NCI-H2107 treated with DMSO at 0.1 percent for 48 hours (cell line): ENCODE results near the gene MAML3.

Source experiments
- DNase-seq: peaks from one replicate; lab custom pipeline; 2025; ENCODE audit not compliant: unreplicated experiment; lab: John Stamatoyannopoulos, UW

Gene MAML3

DNA sequence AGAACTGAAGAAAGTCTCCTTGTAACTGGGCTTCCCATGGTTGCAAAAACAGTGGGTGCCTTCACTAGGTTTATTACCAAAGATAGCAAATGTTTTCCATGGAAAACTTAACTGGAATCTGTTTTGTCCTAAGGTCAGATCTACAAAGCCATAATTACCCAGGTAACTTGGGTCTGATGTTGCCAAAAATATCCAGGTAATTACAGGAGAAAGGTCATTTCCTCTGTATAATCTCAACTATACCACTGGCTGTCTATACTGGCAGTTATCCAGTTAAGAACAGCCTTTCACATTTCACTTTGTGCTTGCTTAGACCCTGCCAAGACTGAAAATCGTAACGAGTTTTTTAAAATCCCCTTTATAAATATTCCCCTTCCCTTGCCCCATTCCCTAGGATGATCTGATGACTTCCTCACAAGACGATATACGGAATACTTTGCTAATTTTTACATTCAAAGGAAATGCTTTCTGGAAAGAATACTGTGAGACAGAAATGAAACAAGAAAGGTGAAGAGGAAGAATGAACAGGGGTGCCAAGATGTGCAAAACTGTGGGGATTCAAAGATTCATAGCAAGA, 105.5 kb downstream of the MAML3 start:
- DNase-seq, result no peak

DNA sequence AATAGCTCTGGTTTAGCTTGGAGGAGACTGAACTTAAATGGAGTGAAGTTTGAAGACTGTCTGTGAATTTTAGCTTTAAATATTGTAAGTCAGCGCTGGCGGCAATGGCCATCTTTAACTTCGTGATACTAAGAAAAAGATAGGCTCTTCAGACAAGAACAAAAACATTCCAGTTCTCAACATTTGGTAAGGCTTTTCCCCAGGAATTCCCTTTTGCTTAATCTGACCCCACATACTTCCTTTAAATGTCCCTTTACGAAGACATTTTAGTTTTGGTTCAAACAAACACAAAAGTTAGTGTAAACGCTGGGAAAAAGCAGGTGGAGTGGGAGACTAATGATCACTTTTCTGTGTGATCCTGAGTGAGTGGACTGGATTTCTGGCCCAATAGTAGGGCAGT, 106.2 kb downstream of the MAML3 start:
- DNase-seq, result no peak

- DNase-seq, result no peak
Measured at GRCh38 chr4:140047017-140047640, 106.9 kb downstream of the MAML3 start.

DNA sequence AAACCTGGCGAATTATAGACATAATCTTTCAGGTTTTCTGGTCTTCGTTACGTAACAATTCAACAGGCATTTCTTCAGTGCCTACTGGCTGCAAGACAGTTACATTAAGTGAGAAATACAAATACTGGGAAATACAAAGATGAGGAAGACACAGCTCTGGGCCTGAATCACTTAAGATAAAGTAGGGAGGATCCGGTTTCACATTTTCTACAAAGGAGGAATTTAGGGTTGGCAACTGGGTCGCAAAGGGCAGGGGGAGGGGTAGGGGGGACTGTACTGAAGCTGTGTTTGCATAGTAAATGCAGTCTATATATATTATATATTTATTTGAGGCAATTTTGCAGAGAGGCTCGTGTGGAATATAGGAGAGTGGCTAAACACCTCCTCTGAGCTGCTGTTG, 107.4 kb downstream of the MAML3 start:
- DNase-seq, result no peak

GRCh38 chr4:140046016-140046415, 108.0 kb downstream of the MAML3 start:
- no peak for DNase-seq

- DNase-seq, result no peak
Measured at GRCh38 chr4:140044337-140044902, 109.6 kb downstream of the MAML3 start.

GRCh38 chr4:140042634-140043033, 111.3 kb downstream of the MAML3 start:
- no peak for DNase-seq

DNA sequence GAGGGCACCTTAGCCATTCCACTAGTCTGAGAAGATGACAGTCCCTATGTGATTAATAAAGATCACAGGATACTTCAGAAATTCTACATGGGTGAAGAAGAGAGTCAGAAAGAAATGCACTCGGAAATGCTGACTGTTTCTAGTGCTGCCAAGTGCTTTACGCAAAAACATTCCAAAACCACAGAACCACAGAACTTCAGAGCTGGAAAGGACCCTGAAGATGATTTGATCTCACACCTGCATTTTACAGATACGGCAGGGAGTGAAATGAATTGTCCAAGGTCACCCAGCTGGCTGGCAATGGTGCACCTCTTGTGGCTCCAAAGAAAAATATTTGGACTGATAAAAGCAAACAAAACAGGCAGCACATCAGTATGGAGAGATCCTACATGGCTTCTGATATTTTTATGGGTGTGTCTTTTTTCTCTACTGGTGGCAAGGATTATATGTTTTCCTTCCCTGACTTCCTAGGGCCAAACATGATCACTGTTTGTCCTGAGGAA, 115.9 kb downstream of the MAML3 start:
- DNase-seq, result no peak

GRCh38 chr4:140037353-140038030, 116.5 kb downstream of the MAML3 start:
- no peak for DNase-seq

GRCh38 chr4:140031706-140032105, 122.3 kb downstream of the MAML3 start:
- no peak for DNase-seq

DNA sequence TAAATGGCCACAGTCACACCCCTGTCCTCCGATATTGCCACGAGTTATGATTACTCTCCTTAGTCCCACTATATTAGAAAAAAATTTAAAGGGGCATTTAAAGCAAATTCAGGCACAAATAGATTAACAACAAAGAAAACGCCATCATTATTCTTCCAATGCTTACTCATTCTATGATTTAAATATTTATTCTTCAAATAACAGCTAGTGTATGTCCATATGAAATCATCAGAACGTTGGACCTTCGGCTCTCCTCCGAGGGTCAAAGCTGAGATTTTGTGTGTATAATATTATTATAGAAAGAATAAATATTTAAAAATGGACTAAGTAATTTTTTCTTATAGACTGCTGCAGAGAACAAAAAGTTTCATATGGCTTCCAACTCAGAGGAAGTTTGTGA, 122.9 kb downstream of the MAML3 start:
- no peak for DNase-seq

- DNase-seq, result no peak
Measured at GRCh38 chr4:140028676-140029517, 125.1 kb downstream of the MAML3 start.

- DNase-seq, result no peak
Measured at GRCh38 chr4:140028101-140028500, 125.9 kb downstream of the MAML3 start.

GRCh38 chr4:140027101-140027500, 126.9 kb downstream of the MAML3 start:
- no peak for DNase-seq

DNA sequence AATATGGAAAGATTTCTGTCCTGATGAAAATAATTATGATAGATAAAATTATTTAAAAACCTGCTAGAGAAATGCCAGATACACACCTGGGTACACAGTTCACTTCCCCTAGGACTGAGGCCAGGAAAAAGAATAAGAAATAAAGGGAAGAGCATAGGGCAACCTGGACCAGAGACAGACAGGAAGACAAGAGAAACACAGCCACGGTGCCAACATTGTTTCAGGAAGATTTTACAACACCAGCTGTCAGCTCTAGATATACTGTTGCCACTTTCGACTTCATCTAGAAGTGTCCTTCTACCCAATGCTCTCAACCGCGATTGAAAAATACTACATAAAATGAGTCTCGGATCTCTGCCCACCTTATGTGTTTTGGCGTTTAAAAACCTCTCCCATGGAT, 128.5 kb downstream of the MAML3 start:
- DNase-seq, result no peak

- no peak for DNase-seq
Measured at GRCh38 chr4:140020457-140021361, 133.3 kb downstream of the MAML3 start.

GRCh38 chr4:140019619-140020347, 134.2 kb downstream of the MAML3 start:
- DNase-seq, result no peak

GRCh38 chr4:140018931-140019618, 134.9 kb downstream of the MAML3 start:
- DNase-seq, result no peak

DNA sequence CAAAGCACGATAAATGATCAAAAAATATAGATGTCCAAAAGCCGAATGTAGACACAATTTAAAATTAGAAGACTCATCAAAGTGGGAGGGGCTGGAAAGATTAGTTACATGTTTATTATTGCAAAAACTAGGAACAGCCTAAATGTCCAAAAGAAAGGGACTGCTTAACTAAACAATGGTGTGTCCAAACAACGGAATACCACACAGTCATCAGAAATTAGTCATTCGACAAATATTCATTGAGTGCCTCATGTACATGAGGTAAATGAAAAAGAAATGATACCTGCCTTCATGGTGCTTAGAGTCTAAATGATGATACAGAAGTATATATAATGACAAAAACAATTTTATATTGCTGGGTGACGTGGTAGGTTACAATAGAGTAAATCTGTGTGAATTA, 139.7 kb downstream of the MAML3 start:
- no peak for DNase-seq
